HG03135 (cell line): ENCODE data around the gene PCDHGA6.
A peak's percentile ranks its signal among the peaks of the same experiment; 100 is the strongest.
"Not testable (repeated sequence)": the region's sequence is repeated elsewhere in the genome, so short reads cannot be mapped to it uniquely, and the experiment has no call there.

Source experiments
- ATAC-seq: cut with Tn5 transposase; IDR thresholded peaks from one replicate; pipeline ENCODE4 v1.9.1; 2021; ENCODE audit warnings: mild to moderate bottlenecking, moderate library complexity; ENCODE audit not compliant: unreplicated experiment

The PCDHGA6 gene

DNA sequence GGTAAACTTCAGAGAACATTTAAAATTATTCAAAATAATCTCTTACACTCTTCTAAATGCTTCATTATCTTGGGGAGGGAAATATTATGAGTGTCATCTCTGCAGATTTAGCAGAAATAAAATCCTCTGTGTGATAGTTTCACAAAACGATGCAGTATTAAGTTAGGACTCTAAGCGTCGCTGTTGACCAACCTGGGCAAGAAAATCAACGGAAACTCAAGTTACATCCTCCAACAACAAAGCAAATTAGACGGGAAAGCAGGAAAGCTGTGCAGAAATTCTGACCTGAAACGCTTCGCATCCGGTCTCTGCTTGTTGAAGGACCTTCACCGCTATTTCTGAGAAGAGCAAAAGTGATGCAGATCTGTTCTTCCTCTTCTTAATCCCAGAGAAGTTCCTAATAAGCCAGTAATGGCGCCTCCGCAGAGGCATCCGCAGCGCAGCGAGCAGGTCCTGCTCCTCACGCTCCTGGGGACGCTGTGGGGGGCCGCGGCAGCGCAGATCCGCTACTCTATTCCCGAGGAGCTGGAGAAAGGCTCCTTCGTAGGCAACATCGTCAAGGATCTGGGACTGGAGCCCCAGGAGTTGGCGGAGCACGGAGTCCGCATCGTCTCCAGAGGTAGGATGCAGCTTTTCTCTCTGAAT is at the start of gene PCDHGA6:
PCDHGA6 (plus strand) TSS at position 219 of the 645 bp plus-strand sequence; CDS start at position 412, 193 bp downstream.
- no peak for ATAC-seq

DNA sequence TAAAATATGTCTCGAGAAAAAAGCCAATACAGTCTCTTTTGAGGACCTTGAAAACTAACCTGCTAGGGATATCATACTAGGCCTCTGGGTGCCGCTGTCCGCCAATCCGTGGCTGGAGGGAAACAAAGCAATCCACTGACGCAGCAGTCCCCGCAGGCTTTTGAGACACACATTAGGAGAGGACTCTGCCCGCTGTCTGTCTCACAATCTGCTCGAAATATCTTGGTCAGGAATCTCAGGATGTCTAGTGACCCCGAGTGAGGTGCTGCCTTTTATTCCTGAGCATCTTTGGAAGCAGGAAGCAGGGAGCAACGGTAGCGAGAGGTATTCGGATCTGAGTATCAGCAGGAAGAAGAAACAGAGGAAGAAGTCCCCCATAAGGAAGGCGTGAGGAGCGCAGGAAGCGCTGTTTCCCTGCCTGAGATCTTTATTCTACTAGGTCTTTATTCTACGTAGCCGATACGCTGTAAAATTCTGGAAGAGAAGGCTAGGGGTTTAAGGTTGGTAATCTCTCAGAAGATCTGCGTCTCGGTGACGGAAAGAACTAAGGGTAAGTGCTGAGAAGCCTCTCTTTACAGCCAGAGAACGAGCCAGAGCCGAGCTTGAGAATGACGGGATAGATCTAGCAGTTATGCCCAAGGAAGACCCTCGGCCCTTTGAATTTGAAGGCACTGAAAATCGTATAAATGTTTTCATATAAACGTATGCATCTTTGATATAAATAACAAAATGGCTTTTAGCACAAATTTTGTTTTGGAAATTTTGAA is 47.4 kb upstream of the PCDHGA6 start:
- peak; percentile 86 for ATAC-seq

- no peak for ATAC-seq
These were observed 45.5 kb upstream of the PCDHGA6 start for GRCh38 chr5:141328231-141328630.

GRCh38 chr5:141330299-141331080 is 43.2 kb upstream of the PCDHGA6 start, which contains the start of gene PCDHGA1:
PCDHGA1 (plus strand) TSS chr5:141330514.
- no peak for ATAC-seq

GRCh38 chr5:141332571-141332970 is 41.1 kb upstream of the PCDHGA6 start:
- not testable (repeated sequence) for ATAC-seq

- no peak for ATAC-seq
These were observed 35.0 kb upstream of the PCDHGA6 start, which contains the start of gene PCDHGA2 for GRCh38 chr5:141338538-141339306. PCDHGA2 (plus strand) TSS chr5:141338760.

DNA sequence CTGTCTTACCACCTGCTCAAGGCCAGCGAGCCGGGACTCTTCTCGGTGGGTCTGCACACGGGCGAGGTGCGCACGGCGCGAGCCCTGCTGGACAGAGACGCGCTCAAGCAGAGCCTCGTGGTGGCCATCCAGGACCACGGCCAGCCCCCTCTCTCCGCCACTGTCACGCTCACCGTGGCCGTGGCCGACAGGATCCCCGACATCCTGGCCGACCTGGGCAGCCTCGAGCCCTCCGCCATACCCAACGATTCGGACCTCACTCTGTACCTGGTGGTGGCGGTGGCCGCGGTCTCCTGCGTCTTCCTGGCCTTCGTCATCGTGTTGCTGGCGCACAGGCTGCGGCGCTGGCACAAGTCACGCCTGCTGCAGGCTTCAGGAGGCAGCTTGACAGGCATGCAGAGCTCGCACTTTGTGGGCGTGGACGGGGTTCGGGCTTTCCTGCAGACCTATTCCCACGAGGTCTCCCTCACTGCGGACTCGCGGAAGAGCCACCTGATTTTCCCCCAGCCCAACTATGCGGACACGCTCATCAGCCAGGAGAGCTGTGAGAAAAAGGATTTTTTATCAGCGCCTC is 32.8 kb upstream of the PCDHGA6 start:
- ATAC-seq: not testable (repeated sequence)

GRCh38 chr5:141342773-141343172 is 30.9 kb upstream of the PCDHGA6 start:
- no peak for ATAC-seq

GRCh38 chr5:141343242-141343952 is 30.3 kb upstream of the PCDHGA6 start, which contains the start of gene PCDHGA3:
PCDHGA3 (plus strand) TSS chr5:141343829; CDS start chr5:141344034, 205 bp downstream.
- no peak for ATAC-seq

DNA sequence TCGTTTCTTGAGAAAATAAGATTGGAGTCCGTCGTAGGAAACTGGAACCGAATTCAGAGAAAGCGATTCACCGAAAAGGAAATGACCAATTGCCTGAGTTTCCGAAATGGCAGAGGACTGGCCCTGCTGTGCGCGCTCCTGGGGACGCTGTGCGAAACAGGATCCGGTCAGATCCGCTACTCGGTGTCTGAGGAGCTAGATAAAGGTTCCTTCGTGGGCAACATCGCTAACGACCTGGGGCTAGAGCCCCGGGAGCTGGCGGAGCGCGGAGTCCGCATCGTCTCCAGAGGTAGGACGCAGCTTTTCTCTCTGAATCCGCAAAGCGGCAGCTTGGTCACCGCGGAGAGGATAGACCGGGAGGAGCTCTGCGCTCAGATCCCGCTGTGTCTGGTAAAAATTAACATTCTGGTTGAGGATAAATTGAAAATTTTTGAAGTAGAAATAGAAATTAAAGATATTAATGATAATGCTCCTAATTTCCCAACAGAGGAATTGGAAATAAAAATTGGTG is 29.7 kb upstream of the PCDHGA6 start:
- no peak for ATAC-seq

GRCh38 chr5:141345327-141345726 is 28.4 kb upstream of the PCDHGA6 start:
- no peak for ATAC-seq

GRCh38 chr5:141346017-141346416 is 27.7 kb upstream of the PCDHGA6 start:
- not testable (repeated sequence) for ATAC-seq

GRCh38 chr5:141349917-141350619 is 23.6 kb upstream of the PCDHGA6 start, which contains the start of gene PCDHGB1:
PCDHGB1 (plus strand) TSS chr5:141350099; CDS start chr5:141350261, 162 bp downstream.
- no peak for ATAC-seq

DNA sequence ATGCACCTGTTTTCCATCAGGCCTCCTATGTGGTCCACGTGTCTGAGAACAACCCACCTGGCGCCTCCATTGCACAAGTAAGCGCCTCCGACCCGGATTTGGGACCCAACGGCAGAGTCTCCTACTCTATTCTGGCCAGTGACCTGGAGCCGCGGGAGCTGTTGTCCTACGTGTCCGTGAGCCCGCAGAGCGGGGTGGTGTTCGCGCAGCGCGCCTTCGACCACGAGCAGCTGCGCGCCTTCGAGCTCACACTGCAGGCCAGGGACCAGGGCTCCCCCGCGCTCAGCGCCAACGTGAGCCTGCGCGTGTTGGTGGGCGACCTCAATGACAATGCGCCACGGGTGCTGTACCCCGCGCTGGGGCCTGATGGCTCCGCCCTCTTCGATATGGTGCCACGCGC is 22.1 kb upstream of the PCDHGA6 start:
- ATAC-seq: no peak

- no peak for ATAC-seq
These were observed 18.7 kb upstream of the PCDHGA6 start, which contains the start of gene PCDHGA4 for GRCh38 chr5:141354900-141355469. PCDHGA4 (plus strand) TSS chr5:141355021; CDS start chr5:141355108, 87 bp downstream.

DNA sequence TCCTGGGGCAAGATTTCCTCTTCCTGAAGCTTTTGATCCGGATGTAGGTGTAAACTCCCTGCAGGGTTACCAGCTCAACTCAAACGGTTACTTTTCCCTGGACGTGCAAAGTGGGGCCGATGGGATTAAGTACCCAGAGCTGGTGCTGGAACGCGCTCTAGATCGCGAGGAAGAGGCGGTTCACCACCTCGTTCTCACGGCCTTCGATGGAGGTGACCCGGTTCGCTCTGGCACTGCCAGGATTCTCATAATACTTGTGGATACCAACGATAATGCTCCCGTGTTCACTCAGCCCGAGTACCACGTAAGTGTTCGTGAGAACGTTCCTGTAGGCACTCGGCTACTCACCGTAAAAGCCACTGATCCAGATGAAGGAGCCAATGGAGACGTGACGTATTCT is 18.1 kb upstream of the PCDHGA6 start:
- no peak for ATAC-seq

GRCh38 chr5:141356133-141356532 is 17.6 kb upstream of the PCDHGA6 start:
- no peak for ATAC-seq

DNA sequence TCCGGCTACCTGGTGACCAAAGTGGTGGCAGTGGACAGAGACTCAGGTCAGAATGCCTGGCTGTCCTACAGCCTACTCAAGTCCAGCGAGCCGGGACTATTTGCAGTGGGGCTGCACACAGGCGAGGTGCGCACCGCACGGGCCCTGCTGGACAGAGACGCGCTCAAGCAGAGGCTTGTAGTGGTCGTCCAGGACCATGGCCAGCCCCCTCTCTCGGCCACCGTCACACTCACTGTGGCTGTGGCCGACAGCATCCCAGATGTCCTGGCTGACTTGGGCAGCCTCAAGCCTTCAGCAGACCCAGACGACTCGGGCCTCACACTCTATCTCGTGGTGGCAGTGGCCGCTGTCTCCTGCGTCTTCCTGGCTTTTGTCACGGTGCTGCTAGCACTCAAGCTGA is 16.7 kb upstream of the PCDHGA6 start:
- no peak for ATAC-seq
